GM19025 (cell line): ENCODE measurements around the gene ASTN2.

Experiments used
- ATAC-seq: cut with Tn5 transposase; IDR thresholded peaks from one replicate; pipeline ENCODE4 v1.9.1; 2021; ENCODE audit warnings: mild to moderate bottlenecking, low read depth, moderate library complexity; ENCODE audit not compliant: unreplicated experiment

Gene ASTN2

DNA sequence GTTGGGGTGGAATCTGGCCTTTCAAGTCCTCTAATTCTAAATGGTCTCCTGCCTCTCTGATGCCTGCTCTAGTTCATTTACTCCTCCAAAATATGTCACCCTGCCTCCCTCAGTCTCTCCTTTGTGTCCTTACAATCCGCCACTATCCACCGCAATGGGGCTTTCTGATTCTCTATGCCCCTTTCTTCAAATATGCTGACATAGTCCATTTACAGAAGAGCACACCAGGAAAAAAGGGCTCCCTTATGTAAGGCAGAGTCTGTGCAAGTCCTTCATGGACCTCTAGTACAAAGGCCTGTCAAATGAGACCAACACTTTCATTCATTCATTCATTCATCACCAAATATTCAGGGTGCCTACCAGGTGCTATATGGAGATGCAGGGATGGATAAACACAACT lies 2.0 kb upstream of the ASTN2 start:
- no peak for ATAC-seq

DNA sequence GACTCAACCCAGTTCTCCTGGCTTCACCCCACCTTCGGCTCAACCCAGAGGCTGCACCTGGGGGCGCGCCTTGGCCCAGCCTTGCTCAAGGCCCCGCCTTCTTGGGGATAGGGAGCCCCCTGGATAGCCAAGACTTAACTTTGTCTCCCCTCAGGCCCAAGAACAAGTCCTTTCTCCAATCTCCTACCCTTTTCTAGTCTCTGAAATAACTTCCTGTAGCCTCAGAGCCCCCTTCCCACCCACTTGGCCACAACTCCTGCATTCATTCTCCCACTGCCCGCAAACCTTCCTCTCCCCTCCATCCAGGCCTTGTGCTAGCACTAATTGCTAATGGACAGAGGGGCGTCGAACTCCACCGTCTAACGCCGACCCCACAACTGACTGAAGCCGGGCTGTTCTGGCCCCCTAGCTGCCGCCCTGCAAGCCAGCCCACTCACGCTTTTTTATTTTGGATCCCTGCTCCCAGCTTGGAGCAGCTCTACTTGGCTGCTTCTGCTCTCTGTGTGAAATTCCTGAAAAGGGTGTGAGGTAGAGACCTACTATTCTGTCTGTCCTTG lies 579 bp upstream of the ASTN2 start:
- ATAC-seq: no peak

DNA sequence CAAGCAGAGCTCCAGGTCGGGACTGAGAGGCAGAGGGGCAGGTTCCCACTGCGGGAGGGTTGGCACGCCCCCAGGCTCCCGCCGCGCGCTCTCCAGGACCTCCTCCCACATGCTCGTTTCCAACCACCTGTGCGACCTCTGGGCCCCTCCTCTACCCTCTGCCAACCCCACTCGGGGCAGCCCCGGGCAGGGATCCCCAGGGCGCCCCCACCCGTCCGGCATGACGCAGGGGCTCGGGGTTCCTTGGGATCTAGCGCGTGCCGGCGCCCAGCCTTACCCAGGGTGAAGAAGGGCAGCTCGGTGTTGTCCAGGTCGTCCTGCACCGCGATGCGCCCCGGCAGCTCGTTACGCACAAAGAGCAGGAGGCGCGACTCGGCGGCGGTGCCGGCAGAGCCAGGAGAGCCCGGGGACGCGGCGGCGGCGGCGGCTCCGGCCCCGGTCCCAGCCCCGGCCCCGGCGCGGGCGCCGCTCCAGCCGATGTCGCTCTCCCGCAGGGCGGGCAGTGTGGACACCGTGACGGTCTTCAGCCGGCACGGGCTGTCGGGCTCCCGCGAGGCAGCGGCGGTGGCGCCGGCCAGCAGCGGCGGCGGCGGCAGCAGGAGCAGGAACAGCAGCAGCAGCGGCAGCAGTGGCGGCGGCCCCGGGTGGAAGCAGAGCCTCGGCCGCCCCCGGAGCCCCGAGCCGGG lies 494 bp downstream of the ASTN2 start:
- ATAC-seq: no peak

DNA sequence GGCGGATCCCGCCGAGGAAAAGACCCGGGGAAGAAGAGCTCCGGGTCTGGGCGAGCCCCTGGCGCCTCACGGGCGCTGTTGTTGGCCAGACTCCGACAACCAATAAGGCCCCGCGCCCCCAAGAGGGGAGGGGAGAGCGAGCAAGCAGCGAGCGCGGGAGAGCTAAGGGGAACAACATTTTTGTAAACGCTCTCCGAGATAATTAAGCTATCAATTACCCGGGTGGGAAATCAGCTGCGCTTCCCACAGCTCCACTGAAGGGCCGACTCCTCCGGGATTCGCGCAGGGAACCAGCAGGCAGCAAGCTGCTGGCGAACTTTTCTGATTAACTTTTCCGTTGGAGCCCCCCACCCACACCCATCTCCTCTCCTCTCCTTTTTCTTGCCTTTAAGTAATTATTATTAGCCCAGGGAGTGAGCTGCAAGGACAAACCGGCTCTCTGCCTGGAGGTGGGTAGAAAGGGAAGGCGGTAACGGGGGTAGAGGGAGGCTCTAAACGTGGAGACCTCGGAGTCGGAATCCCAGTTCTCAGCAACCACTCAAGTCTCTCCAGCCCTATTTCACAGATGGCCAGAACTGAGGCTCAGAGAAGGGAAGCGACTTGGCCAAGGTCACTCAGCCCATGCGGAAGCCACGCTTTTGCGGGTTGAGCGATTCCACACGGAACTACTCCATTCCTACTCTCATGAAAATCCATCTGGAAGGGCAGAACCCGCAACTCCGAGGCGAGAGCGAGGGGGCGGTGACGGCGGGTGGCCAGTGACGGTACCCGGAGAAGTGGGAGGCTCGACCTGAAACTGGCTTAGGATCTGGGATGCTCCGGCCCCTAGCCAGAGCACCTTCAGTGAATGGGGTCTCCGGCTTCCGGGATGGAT lies 1.3 kb downstream of the ASTN2 start:
- ATAC-seq: no peak

DNA sequence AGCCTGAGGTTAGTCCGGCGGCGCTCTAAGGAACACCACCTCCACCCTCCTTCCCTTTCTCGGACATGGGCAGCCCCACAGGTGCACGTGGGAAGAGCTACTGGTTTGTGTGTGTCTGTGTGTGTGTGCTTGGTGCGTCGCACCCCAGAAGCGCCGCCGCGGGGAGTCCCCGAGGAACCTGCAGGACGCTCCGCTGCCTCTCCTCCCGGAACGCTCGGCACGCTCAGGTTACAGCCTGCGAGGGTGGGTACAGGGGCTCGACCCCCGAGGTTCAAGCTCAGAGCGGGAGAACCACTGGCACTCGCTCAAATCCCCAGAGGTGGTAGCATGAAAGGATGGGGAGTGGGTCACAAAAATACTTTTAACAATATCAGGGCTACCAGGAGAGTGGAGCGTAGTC lies 2.0 kb downstream of the ASTN2 start:
- no peak for ATAC-seq

DNA sequence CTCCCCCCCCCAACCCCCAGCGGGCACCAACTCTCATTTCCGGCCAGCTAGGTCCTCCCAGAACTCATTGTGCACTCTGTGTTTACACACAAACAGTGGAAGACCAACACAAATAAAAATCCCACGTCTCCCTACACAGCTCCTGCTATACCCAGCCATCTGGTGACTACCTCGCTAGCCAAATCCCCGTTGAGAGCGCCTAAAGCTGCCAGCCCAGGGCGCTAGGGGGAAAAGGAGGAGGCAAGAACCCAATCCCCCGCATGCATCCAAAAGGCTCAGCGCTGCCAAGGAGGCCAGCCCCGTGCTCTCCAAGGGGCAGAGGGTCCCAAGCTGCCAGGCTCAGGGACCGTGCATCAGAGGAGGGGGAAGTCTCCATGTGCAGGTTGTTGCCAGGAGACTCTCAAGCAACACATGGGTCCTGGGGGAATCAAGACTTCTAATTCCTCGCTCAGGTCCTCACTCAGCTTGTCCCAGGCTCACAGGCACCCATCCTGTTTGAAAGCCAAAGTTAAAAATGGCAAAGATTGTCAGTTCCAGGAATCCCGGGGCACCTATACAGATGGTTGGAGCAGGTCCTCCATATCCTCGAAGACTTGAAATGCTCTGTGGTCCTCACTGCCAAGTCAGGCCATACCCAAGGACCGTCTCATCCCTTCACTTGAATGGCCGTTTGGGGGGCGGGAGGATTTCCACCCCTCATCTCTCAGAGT lies 2.7 kb downstream of the ASTN2 start:
- ATAC-seq: no peak

DNA sequence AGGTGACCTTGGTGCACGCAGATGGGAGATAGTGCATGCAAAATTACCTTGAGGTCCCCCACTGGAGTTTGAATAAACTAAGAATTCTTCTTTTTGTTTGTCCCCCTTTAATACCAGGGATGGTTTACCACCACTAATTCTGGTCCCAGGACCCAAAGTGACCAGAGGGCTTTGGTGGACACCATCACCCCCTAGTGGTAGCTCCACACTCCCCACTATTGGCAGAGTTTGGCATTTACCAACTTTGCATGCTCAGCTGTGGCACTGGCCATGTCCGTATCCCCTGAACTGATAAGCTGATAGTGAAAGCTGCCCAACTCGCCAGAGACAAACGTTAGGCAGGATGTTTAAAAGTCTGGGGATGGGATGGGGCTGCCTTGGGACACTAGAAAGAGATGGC lies 3.3 kb downstream of the ASTN2 start:
- ATAC-seq: no peak

DNA sequence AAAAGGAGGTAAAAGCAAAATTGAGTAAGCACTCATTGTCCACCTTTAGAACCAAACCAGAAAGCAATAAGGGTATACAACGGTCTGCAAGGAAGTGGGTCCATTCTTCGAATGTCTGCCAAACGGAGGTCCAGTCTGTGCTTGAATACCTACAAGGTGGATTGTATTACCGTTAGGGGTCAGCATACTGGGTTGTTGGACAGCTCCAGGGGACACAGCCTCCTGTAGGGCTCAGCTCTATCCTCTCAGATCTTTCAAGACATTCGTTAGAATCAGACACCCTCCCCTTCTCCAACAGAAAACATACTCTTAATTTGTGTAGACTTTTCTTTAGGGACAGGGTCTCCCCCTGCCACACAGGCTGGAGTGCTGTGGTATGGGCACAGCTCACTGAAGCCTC lies 5.5 kb downstream of the ASTN2 start:
- ATAC-seq: no peak

DNA sequence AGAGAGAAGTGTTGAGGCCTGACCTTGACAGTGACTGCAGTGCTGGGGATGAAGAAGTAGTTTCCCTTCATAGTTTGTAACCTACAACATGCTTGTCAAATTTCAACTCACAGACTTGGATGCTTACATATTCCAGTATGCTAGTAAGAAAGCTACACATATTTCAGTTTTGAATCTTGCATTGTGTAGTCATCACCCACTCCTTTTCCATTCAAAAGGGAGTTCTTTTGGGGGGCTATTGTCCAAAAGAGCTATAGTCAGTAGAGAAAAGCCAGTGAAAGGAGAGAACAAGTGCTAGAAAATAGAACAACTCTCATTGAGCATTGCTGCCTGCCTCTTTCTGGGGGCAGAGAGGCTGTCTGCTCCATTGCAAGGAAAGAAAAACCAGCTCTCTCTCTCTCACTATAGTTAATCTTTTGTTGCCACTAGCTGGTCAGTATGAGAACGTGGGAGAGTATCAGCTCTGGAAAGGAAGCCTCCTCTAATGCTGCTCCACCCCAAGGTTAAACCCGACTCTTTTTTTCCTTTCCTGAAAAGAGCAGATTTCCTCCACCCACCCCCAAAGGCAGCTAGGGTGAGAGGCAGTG lies 7.3 kb downstream of the ASTN2 start:
- ATAC-seq: no peak

DNA sequence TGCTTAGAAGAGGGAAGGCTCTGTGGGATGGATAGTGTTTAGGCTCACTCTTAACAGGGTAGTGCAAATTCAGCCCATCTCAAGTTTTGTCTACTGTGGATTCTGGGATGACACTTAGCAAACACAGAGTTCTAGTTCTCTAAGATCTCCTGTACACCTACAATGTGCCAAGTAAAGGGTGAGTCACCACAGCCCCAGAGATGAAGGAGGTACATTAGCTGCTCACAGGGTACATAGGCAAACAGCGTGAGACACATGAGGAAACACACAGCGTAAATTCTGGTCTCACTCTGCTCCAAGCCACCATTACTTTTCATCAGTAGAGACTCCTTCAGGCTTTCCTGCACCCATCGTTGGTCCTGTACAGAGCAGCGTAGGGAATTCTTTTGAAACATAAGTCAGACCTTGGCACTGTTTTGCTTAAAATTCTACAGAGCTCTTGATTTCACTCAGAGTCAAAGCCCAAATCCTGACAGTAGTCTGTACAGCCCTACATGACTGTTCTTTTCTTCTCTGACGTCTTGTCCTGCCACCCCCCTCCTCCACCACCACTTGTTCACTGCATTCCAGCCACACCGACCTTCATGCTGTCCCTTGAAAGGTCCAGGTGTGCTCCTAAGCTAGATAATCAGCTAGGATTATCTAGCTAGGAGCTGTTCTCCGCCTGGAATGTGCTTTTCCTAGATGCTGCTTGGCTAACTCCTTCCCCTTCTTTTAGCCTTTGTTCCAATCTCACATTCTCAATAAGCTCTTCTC lies 8.7 kb downstream of the ASTN2 start:
- no peak for ATAC-seq

DNA sequence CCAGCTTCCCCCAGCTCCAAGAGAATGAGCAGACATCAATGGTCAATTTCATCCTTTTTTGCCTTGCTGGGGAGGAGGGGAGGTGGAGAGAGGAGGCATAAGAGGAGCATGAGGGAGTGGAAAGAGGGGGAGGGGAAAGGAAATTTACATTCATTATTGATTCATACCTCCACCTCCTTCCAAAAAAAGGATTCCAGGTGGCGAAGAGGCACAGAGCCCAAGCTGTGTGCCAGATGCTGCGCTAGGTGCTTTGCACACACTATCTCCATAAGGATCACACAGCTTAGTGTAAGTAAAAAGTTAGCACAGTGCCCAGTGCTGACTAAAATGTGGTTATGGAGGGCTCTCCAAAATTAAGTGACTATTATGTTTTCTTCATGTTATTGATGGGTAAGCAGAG lies 11.0 kb downstream of the ASTN2 start:
- no peak for ATAC-seq

DNA sequence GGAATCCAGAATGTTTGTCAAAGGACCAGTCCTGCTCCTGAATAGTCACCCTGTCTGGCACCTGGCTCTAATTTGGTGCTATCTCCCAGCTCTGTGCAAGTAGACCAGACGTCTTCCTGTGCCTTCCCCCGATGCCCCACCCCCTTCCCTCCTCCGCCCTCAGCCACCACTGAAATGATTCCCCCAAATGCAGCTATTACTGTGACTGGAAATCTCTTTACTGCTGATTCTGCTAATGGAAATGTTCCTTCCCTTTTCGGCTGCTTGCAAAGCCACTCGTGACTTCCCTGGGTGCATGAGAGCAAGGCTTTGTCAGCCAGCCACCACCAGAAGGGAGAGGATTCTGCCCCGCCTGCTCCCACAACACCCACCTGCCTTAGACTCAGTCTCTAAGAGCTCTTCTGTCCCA lies 11.4 kb downstream of the ASTN2 start:
- ATAC-seq: no peak

DNA sequence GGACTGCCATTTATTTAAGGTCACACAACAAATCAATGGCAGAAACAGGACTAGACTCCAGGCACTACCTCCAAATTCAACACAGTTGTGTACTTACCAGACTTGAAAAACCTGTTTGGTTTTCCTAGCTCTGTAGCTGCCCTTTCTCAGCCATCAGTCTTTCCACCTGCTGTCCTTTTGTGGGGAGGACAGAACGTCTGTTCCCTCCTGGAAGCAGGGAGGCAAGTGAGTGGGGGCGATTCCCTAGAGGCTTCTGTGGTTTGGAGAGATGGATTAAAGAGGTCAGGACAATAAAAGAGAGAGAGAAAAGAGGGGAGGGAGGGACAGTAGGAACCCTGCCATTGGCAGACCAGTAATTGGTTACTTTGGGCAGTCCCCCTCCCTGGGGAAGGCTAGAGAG lies 14.7 kb downstream of the ASTN2 start:
- no peak for ATAC-seq

DNA sequence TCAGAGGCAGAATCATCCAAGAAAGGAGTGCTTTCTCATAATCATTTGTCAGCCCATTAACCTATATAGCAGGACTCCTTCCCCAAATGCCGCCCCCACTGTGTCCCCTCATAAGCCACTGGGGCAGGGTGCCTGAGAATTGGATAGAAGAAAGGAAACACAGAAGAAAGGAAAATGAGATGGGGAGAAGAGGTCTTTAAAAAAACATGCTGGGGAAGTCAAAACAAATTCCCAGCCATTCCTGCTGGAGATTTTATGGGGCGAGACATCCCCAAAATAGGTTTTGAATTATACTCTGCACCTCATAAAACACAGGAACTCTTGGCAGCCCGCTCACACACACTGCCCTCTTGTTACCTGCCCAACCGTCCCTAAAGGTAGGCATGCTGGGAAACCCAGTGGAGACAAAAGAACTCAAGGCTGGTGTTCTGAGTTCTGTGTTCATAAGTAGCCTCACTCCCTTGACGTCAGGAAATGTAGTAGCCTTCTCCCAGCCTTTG lies 19.7 kb downstream of the ASTN2 start:
- no peak for ATAC-seq

DNA sequence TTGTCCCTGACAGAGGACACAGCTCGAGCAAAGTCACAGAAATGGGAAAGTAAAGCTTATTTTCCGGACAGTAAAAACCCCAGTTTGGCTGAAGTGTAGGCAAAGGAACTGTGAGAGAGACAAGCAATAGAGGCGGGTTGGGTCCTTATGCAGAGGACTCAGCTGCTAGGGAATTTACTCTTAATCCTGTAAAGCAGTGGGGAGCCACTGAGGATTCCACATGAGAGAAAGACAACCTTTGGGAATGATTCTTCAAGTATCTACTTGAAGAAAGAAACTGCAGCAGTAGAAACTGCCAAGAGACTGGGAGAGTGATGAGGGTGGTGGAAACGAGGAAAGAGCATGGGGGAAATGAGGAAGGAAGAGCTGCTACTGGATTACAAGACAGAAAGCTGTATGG lies 20.2 kb downstream of the ASTN2 start:
- ATAC-seq: no peak

DNA sequence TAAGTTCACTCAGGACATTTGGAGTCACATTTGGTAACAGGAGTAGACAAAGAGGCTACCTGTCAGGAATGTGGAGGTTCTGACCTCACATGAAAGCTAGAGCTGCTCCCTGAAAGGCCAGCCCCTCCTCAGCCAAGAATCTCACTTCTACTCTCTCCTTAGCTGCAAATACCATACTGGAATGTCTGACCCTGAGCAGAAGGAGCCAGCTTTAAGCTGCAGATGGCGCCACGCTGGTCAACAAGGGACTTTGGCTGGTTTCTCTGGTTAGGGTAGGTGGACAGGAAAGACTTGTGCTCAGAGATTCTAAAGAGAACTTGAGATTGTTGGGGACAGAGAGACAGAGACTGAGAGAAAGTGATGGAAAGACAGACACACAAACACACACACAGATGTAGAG lies 21.9 kb downstream of the ASTN2 start:
- no peak for ATAC-seq

DNA sequence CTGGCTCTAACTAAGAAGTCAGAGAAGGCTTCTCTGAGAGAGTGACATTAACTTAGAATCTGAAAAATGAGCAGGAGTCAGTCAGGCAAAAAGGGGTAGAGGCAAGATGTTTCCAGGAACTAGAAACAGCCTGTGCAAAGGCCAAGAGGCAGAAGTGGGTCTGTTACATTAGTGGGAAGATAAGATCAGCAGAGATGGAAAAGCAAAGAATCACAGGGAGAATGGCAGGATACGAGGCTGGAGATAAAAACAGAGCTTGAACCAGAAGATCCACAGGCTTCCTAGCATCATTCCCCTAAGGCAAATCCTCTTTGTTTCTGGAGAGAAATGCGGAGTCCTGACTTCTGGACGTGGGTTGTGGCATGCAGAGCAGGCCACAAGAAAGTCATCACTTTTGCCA lies 27.4 kb downstream of the ASTN2 start:
- no peak for ATAC-seq

DNA sequence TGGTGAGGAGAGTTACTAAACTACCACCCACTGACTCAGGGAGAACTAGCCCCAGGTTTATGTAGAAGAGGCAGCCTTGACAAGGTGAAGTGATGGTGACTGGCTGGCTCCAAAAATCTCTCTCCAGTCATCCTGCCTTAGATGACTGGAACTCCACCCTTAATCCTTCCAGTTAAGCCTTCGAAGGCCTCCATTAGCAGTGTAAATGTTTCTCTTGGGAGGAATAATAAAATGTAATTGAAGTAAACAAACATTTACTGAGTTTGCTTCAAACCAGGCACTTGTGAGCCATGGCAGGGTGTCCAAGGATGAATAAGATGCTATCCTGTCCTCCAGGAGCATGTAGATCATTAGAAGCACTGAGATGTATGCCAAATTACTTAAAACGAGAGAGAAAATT lies 35.5 kb downstream of the ASTN2 start:
- no peak for ATAC-seq

DNA sequence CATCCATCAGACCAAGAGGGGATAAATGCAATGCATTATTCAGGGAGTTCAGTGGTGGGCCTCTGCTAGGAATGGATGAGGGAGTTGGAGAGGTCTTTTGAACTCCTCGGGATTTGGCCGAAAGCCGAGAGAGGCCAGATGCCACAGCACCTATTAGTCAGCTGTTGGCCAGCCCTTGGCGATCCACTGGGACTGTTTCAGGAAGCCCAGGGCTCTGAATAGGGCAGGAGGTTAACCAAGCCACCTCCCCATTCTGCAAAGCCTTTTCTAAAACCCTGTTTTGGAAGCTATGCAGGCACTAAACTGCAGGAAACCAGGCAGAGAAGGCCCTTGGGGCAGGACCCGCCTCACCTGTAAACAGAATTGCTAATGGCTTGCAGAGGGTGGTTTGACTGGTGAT lies 37.8 kb downstream of the ASTN2 start:
- ATAC-seq: no peak

DNA sequence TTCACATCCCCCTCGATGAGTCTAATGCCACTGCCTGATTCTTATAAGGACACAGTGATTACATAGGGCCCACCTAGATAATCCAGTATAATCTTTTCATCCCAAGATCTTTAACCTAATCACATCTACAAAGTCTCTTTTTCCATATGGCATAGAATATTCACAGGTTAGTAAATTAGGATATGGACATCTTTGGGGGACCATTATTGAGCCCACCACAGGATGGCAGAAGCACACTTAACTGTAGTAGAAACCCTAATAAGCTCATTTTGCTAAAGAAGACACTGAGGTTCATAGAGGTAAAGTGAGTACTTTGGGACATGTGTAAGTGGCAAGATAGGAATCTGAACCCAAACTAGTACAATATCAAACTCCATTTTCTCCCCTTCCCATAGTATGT lies 38.9 kb downstream of the ASTN2 start:
- no peak for ATAC-seq
